Neural progenitor cell (in vitro differentiated cells): Measurements from ENCODE around the gene DAPK2. TPM values are rescaled to one million over a fixed set of nuclear protein-coding genes. Genes with fewer than 3 reads are reported as not detected.

Experiments
- DNase-seq: peaks from one replicate; pipeline ENCODE4 v3.0.0-alpha.2; 2016; ENCODE audit warnings: low spot score
- H2AFZ ChIP-seq: fragments of 200-600 bp; sonication (generic); replicated peaks from 2 replicates; pipeline ENCODE4 v1.6.1; 2016; ENCODE audit warnings: antibody characterized with exemption
- H3F3A ChIP-seq: fragments of 200-600 bp; sonication (generic); 2 replicates; pipeline ENCODE4 v1.6.1; 2016; ENCODE audit warnings: antibody characterized with exemption, low read depth
- H3K27ac ChIP-seq: fragments of 200-600 bp; sonication (generic); 2 replicates; pipeline ENCODE4 v1.5.1; 2016; ENCODE audit warnings: mild to moderate bottlenecking
- H3K27me3 ChIP-seq: fragments of 200-600 bp; sonication (generic); 2 replicates; pipeline ENCODE4 v1.6.1; 2016; ENCODE audit warnings: mild to moderate bottlenecking, moderate library complexity
- H3K36me3 ChIP-seq: fragments of 200-600 bp; sonication (generic); 2 replicates; pipeline ENCODE4 v1.5.1; 2016
- H3K4me1 ChIP-seq: fragments of 200-600 bp; sonication (generic); 2 replicates; pipeline ENCODE4 v1.6.1; 2016; ENCODE audit warnings: mixed run types
- H3K4me2 ChIP-seq: fragments of 200-600 bp; sonication (generic); 2 replicates; pipeline ENCODE4 v1.6.1; 2016
- H3K4me3 ChIP-seq: fragments of 200-600 bp; sonication (generic); 2 replicates; pipeline ENCODE4 v1.5.1; 2016
- H3K79me2 ChIP-seq: fragments of 200-600 bp; sonication (generic); 2 replicates; pipeline ENCODE4 v1.6.1; 2016; ENCODE audit warnings: low read depth
- H3K9ac ChIP-seq: fragments of 200-600 bp; sonication (generic); 2 replicates; pipeline ENCODE4 v1.6.1; 2016
- H3K9me3 ChIP-seq: fragments of 200-600 bp; sonication (generic); 2 replicates; pipeline ENCODE4 v1.5.1; 2016; ENCODE audit warnings: low read depth
- H4K20me1 ChIP-seq: fragments of 200-600 bp; sonication (generic); 2 replicates; pipeline ENCODE4 v1.6.1; 2016; ENCODE audit warnings: low read depth
- H3K27ac Mint-ChIP-seq: 3 replicates; pipeline ENCODE4 v1.8.0; 2021; ENCODE audit warnings: mixed read lengths
- H3K27me3 Mint-ChIP-seq: 2 replicates; pipeline ENCODE4 v1.8.0; 2022; ENCODE audit warnings: low read depth, mild to moderate bottlenecking, inconsistent platforms, moderate library complexity, mixed read lengths; ENCODE audit not compliant: insufficient read depth
- H3K36me3 Mint-ChIP-seq: 3 replicates; pipeline ENCODE4 v1.8.0; 2021; ENCODE audit warnings: mixed read lengths
- H3K4me1 Mint-ChIP-seq: 3 replicates; pipeline ENCODE4 v1.8.0; 2021; ENCODE audit warnings: mixed read lengths
- H3K4me3 Mint-ChIP-seq: 3 replicates; pipeline ENCODE4 v1.8.0; 2021; ENCODE audit warnings: mild to moderate bottlenecking, moderate library complexity, mixed read lengths
- H3K9me3 Mint-ChIP-seq: 3 replicates; pipeline ENCODE4 v1.8.0; 2020; ENCODE audit warnings: mixed read lengths
- EZH2 ChIP-seq: fragments of 200-600 bp; sonication (generic); IDR thresholded peaks from 2 replicates; pipeline ENCODE4 v1.6.1; 2017; ENCODE audit warnings: antibody characterized with exemption, mild to moderate bottlenecking, moderate library complexity
- EZH2phosphoT487 ChIP-seq: fragments of 200-600 bp; sonication (generic); IDR thresholded peaks from 2 replicates; pipeline ENCODE4 v1.6.1; 2017; ENCODE audit warnings: antibody characterized with exemption
- total RNA-seq: library from RNA; depleted of rRNA; stranded (reverse); fragments of >200 nt; gene quantifications from 2 replicates; pipeline ENCODE4 v1.2.3, GENCODE V29; 2015; ENCODE audit warnings: low replicate concordance
- TF ChIP-seq, protein P1 (sequence below): fragments of 200-600 bp; sonication (generic); IDR thresholded peaks from 2 replicates; pipeline ENCODE4 v1.5.1; 2017; ENCODE audit warnings: antibody characterized with exemption, mild to moderate bottlenecking

DAPK2 gene
- total RNA-seq, 1 donor from 2014 or later: 5.4 TPM

DNA sequence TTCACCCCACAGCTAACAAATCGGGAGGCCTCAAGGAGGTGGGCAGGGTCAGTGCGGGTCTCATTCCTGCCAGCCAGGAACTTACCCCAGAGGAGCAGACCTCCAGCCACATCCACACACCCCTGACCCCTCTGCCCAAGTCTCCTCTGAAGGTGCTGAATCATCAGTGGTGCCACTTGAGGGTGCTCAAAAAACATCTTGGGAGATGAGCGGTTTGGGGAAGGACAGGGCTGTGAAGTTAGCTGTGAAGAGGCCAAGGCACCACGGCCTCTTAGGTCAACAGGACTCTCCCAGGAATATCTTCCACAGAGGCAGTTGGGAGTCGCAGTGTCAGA is 1.2 kb downstream of the DAPK2 start:
- H3K36me3 ChIP-seq: no peaks in the 10 kb centered on the region
- no peaks in the 10 kb centered on the region for H3F3A ChIP-seq
- Mint-ChIP-seq H3K36me3 (no peaks in the 10 kb centered on the region), H3K4me3 (peak overlapping the region; percentile 81), H3K27ac (no peak overlapping the region), H3K27me3 (peaks cover 5% of the 10 kb centered on the region), H3K9me3 (no peaks in the 10 kb centered on the region), H3K4me1 (peaks cover 13% of the 10 kb centered on the region)
- H3K9me3 ChIP-seq: no peaks in the 10 kb centered on the region
- no peak overlapping the region for H3K4me2 ChIP-seq
- peaks cover 39% of the 10 kb centered on the region for H3K27me3 ChIP-seq
- no peak overlapping the region for H3K4me3 ChIP-seq
- H3K9ac ChIP-seq: no peak overlapping the region
- TF ChIP-seq EZH2phosphoT487: no peak
- TF ChIP-seq, protein P1, sequence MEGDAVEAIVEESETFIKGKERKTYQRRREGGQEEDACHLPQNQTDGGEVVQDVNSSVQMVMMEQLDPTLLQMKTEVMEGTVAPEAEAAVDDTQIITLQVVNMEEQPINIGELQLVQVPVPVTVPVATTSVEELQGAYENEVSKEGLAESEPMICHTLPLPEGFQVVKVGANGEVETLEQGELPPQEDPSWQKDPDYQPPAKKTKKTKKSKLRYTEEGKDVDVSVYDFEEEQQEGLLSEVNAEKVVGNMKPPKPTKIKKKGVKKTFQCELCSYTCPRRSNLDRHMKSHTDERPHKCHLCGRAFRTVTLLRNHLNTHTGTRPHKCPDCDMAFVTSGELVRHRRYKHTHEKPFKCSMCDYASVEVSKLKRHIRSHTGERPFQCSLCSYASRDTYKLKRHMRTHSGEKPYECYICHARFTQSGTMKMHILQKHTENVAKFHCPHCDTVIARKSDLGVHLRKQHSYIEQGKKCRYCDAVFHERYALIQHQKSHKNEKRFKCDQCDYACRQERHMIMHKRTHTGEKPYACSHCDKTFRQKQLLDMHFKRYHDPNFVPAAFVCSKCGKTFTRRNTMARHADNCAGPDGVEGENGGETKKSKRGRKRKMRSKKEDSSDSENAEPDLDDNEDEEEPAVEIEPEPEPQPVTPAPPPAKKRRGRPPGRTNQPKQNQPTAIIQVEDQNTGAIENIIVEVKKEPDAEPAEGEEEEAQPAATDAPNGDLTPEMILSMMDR: no peak
- no peak for TF ChIP-seq EZH2
- no peak overlapping the region for H3K27ac ChIP-seq
- peaks cover 8% of the 10 kb centered on the region for H3K4me1 ChIP-seq
- H4K20me1 ChIP-seq: no peaks in the 10 kb centered on the region
- no peaks in the 10 kb centered on the region for H3K79me2 ChIP-seq
- no peak for DNase-seq
- H2AFZ ChIP-seq: no peak overlapping the region

DNA sequence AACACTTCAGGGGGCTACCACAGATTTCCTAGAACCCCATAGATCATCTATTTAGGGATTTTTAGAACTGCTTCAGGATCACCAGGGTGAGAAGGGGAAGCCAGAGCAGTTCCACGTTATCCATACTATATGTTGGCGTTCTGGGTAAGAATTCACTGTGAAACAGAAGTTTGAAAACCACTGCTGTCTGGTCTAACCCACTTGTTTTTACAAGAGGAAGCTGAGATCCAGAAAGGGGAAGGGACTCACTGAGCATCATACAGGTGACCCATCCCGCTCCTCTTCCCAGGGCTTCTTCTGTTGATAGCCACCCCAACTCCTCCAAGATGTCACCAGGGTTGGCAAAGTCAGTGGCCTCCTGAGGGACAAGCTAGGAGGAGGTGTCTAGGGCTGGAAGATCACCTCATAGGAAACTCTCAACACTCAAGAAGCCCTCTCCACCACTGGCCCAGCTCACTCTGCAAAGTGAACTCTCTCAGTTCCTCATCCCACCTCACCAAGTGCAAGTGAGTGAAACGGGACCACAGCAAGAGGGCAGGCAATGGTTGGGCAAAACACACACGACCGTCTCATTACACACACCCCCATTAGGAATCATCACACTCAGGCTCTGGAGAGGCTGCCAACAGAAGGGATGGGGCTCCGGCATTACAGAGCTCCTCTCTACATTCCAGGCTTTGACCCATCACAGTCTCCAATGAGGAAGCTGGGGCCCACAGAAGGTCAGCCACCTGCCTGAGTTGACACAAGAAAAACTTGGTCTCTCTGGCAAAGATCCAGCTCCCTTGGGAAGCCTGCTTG is 1.8 kb downstream of the DAPK2 start:
- Histone ChIP-seq H3F3A (no peaks in the 10 kb centered on the region), H2AFZ (no peak overlapping the region), H3K9me3 (no peaks in the 10 kb centered on the region), H4K20me1 (no peaks in the 10 kb centered on the region), H3K9ac (no peak overlapping the region), H3K4me2 (no peak overlapping the region), H3K27ac (no peak overlapping the region), H3K79me2 (no peaks in the 10 kb centered on the region), H3K4me1 (peaks cover 6% of the 10 kb centered on the region), H3K27me3 (peaks cover 39% of the 10 kb centered on the region), H3K4me3 (no peak overlapping the region), H3K36me3 (no peaks in the 10 kb centered on the region)
- Mint-ChIP-seq H3K27ac (no peak overlapping the region), H3K4me1 (peaks cover 16% of the 10 kb centered on the region), H3K36me3 (no peaks in the 10 kb centered on the region), H3K4me3 (peak overlapping the region; percentile 81), H3K9me3 (no peaks in the 10 kb centered on the region), H3K27me3 (peaks cover 5% of the 10 kb centered on the region)
- no peak for TF ChIP-seq EZH2
- TF ChIP-seq, protein P1: no peak
- no peak for TF ChIP-seq EZH2phosphoT487
- DNase-seq: no peak

GRCh38 chr15:64038878-64039610 is 7.2 kb downstream of the DAPK2 start:
- Histone ChIP-seq H3K79me2 (no peaks in the 10 kb centered on the region), H3K4me2 (no peak overlapping the region), H3K9ac (no peak overlapping the region), H3K4me1 (no peaks in the 10 kb centered on the region), H3K9me3 (no peaks in the 10 kb centered on the region), H3K4me3 (no peak overlapping the region), H3K27ac (no peak overlapping the region), H3F3A (no peaks in the 10 kb centered on the region), H3K27me3 (no peaks in the 10 kb centered on the region), H2AFZ (no peak overlapping the region), H3K36me3 (peaks cover 3% of the 10 kb centered on the region), H4K20me1 (no peaks in the 10 kb centered on the region)
- Mint-ChIP-seq H3K4me1 (peaks cover 6% of the 10 kb centered on the region), H3K36me3 (peaks cover 7% of the 10 kb centered on the region), H3K4me3 (no peak overlapping the region), H3K9me3 (no peaks in the 10 kb centered on the region), H3K27ac (no peak overlapping the region), H3K27me3 (peaks cover 2% of the 10 kb centered on the region)
- no peak for DNase-seq
- no peak for TF ChIP-seq EZH2
- TF ChIP-seq EZH2phosphoT487: no peak
- TF ChIP-seq, protein P1: no peak
